ENCODE measurements around the gene CCDC85B.

Gene CCDC85B

GRCh38 chr11:65869643-65870306, 20.7 kb upstream of the CCDC85B start:
- no peak for DNase-seq

GRCh38 chr11:65870307-65870658, 20.2 kb upstream of the CCDC85B start:
- DNase-seq, result no peak

- no peak for DNase-seq
Observed at GRCh38 chr11:65870706-65871681, 19.5 kb upstream of the CCDC85B start.

GRCh38 chr11:65871811-65872548, 18.5 kb upstream of the CCDC85B start:
- no peak for DNase-seq

- no peak for DNase-seq
Observed at GRCh38 chr11:65872586-65873317, 17.7 kb upstream of the CCDC85B start, which contains the start of gene EFEMP2. TSS of gene EFEMP2 (minus strand) at chr11:65872800. CDS start at chr11:65872354, 446 bp downstream.

- DNase-seq, result peak; percentile 73
Observed at GRCh38 chr11:65873318-65874156, 16.9 kb upstream of the CCDC85B start.

- DNase-seq, result no peak
Observed at GRCh38 chr11:65879617-65880016, 10.9 kb upstream of the CCDC85B start, which contains the start of gene CTSW. TSS of gene CTSW (plus strand) at chr11:65879837. CDS start at chr11:65879855, 18 bp downstream.

GRCh38 chr11:65880027-65880426, 10.4 kb upstream of the CCDC85B start:
- DNase-seq, result no peak

- DNase-seq, result no peak
Observed at GRCh38 chr11:65880844-65881421, 9.5 kb upstream of the CCDC85B start.

- no peak for DNase-seq
Observed at GRCh38 chr11:65882120-65883057, 8.1 kb upstream of the CCDC85B start.

- no peak for DNase-seq
Observed at GRCh38 chr11:65883058-65883761, 7.3 kb upstream of the CCDC85B start.

- DNase-seq, result no peak
Observed at GRCh38 chr11:65883786-65884715, 6.4 kb upstream of the CCDC85B start.

- no peak for DNase-seq
Observed at GRCh38 chr11:65884716-65885092, 5.8 kb upstream of the CCDC85B start.

- DNase-seq, result no peak
Observed at GRCh38 chr11:65885231-65885630, 5.2 kb upstream of the CCDC85B start.

- DNase-seq, result no peak
Observed at GRCh38 chr11:65885808-65886536, 4.5 kb upstream of the CCDC85B start.

- no peak for DNase-seq
Observed at GRCh38 chr11:65886826-65887722, 3.4 kb upstream of the CCDC85B start.
